HFF-Myc (cell line): Measurements from ENCODE around the gene METTL13.

Experiments used
- DNase-seq: peaks from one replicate; pipeline ENCODE4 v3.0.0-alpha.2; 2011; ENCODE audit warnings: low read depth; ENCODE audit errors: extremely low read depth
- H3K4me3 ChIP-seq: replicated peaks from 2 replicates; pipeline ENCODE4 v1.5.1; 2011; ENCODE audit warnings: low read depth, mild to moderate bottlenecking, control low read depth, low read length
- TF ChIP-seq, protein P1 (sequence below): IDR thresholded peaks from 2 replicates; pipeline ENCODE4 v1.5.1; 2012; ENCODE audit warnings: mild to moderate bottlenecking, low read depth, low read length, control low read depth; ENCODE audit errors: missing control alignments

Gene METTL13

GRCh38 chr1:171807556-171807955 is 26.1 kb downstream of the METTL13 start:
- TF ChIP-seq, protein P1, sequence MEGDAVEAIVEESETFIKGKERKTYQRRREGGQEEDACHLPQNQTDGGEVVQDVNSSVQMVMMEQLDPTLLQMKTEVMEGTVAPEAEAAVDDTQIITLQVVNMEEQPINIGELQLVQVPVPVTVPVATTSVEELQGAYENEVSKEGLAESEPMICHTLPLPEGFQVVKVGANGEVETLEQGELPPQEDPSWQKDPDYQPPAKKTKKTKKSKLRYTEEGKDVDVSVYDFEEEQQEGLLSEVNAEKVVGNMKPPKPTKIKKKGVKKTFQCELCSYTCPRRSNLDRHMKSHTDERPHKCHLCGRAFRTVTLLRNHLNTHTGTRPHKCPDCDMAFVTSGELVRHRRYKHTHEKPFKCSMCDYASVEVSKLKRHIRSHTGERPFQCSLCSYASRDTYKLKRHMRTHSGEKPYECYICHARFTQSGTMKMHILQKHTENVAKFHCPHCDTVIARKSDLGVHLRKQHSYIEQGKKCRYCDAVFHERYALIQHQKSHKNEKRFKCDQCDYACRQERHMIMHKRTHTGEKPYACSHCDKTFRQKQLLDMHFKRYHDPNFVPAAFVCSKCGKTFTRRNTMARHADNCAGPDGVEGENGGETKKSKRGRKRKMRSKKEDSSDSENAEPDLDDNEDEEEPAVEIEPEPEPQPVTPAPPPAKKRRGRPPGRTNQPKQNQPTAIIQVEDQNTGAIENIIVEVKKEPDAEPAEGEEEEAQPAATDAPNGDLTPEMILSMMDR, result no peak
- no peak for DNase-seq
- H3K4me3 ChIP-seq, result no peak overlapping the region

DNA sequence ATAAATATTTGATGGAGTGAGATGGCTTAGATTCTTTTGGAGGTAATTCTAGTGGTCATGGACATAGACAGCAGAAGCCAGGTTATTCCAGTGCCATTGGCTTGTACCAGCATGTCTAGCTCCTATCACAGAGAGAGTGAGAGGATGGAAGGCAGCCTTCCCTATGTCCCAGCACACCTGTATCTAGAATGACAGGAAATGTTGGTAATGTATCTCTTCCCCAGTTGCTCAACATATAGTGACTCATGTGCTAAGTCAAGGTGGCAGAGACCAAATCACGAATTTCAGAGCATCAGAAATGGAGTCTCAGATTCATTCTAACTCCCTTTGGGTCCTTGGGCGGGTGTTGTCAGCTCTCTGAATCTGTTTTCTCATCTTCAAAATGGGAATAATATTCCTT is 28.4 kb downstream of the METTL13 start:
- no peak for DNase-seq
- H3K4me3 ChIP-seq, result no peak overlapping the region
- TF ChIP-seq, protein P1, result no peak

GRCh38 chr1:171811672-171812071 is 30.2 kb downstream of the METTL13 start:
- DNase-seq, result no peak
- H3K4me3 ChIP-seq, result no peak overlapping the region
- TF ChIP-seq, protein P1, result no peak

GRCh38 chr1:171814692-171815091 is 33.2 kb downstream of the METTL13 start:
- peak; percentile 40 for DNase-seq
- TF ChIP-seq, protein P1, result no peak
- no peak overlapping the region for H3K4me3 ChIP-seq

DNA sequence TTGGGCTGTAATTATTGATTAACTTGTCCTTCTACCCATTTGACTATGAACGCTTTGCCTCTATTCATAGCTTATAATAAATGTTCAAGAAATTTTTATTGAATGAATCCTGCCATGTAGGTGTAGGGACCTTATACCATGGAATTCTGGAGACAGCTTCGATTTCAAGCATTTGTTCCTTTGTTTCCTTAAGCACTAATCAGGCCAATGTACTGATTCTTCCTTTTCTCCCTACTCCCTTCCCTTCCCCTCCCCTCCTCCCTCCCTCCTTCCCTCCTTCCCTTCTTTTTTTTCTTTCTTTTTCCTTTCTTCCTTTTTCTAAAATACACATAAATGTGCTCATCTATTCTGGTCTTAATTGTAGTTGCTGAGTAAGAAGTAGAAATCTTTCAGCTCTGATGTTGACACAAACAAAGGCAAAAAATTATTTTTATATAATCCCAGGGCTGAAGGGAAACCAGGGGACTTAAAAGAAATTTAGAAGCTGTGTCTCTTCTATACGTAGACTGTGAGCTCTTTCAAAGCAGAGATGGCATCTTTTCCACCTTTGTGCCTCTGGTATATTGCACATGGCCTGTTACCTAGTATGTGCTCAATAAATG is 34.9 kb downstream of the METTL13 start:
- DNase-seq, result no peak
- H3K4me3 ChIP-seq, result no peak overlapping the region
- TF ChIP-seq, protein P1, result no peak

- TF ChIP-seq, protein P1, result no peak
- DNase-seq, result peak; percentile 50
- no peak overlapping the region for H3K4me3 ChIP-seq
Measured at GRCh38 chr1:171817511-171818265, 36.2 kb downstream of the METTL13 start.

GRCh38 chr1:171819946-171820345 is 38.5 kb downstream of the METTL13 start:
- H3K4me3 ChIP-seq, result no peak overlapping the region
- TF ChIP-seq, protein P1, result no peak
- no peak for DNase-seq
